ENCODE measurements around the gene BPIFB3.

Gene BPIFB3

GRCh38 chr20:33022289-33022688 is 31.4 kb upstream of the BPIFB3 start:
- no peak overlapping the region for H3K4me3 Mint-ChIP-seq
- H3K4me1 Mint-ChIP-seq, result no peaks in the 10 kb centered on the region
- H3K9me3 Mint-ChIP-seq, result no peaks in the 10 kb centered on the region
- CTCF ChIA-PET, result no interaction called here
- H3K27me3 Mint-ChIP-seq, result no peaks in the 10 kb centered on the region
- DNase-seq, result no peak
- H3K27ac Mint-ChIP-seq, result no peak overlapping the region
- H3K36me3 Mint-ChIP-seq, result no peaks in the 10 kb centered on the region

- Mint-ChIP-seq H3K36me3 (no peaks in the 10 kb centered on the region), H3K4me3 (no peak overlapping the region), H3K4me1 (no peaks in the 10 kb centered on the region), H3K27ac (no peak overlapping the region), H3K27me3 (no peaks in the 10 kb centered on the region), H3K9me3 (no peaks in the 10 kb centered on the region)
- no peak for DNase-seq
- CTCF ChIA-PET, result no interaction called here
Measured at GRCh38 chr20:33022694-33023438, 30.8 kb upstream of the BPIFB3 start.

GRCh38 chr20:33023439-33024242 is 30.1 kb upstream of the BPIFB3 start:
- no peaks in the 10 kb centered on the region for H3K9me3 Mint-ChIP-seq
- H3K4me3 Mint-ChIP-seq, result no peak overlapping the region
- no peak overlapping the region for H3K27ac Mint-ChIP-seq
- H3K27me3 Mint-ChIP-seq, result no peaks in the 10 kb centered on the region
- no peaks in the 10 kb centered on the region for H3K36me3 Mint-ChIP-seq
- no peaks in the 10 kb centered on the region for H3K4me1 Mint-ChIP-seq
- no peak for DNase-seq
- CTCF ChIA-PET, result no interaction called here

- DNase-seq, result no peak
- H3K36me3 Mint-ChIP-seq, result no peaks in the 10 kb centered on the region
- H3K9me3 Mint-ChIP-seq, result no peaks in the 10 kb centered on the region
- CTCF ChIA-PET, result no interaction called here
- no peak overlapping the region for H3K27ac Mint-ChIP-seq
- no peaks in the 10 kb centered on the region for H3K4me1 Mint-ChIP-seq
- no peak overlapping the region for H3K4me3 Mint-ChIP-seq
- H3K27me3 Mint-ChIP-seq, result no peaks in the 10 kb centered on the region
Measured at GRCh38 chr20:33024243-33024560, 29.5 kb upstream of the BPIFB3 start.

- H3K9me3 Mint-ChIP-seq, result no peaks in the 10 kb centered on the region
- H3K27me3 Mint-ChIP-seq, result no peaks in the 10 kb centered on the region
- no peak overlapping the region for H3K27ac Mint-ChIP-seq
- H3K36me3 Mint-ChIP-seq, result no peaks in the 10 kb centered on the region
- DNase-seq, result no peak
- CTCF ChIA-PET, result no interaction called here
- no peak overlapping the region for H3K4me3 Mint-ChIP-seq
- no peaks in the 10 kb centered on the region for H3K4me1 Mint-ChIP-seq
Measured at GRCh38 chr20:33024609-33025317, 28.9 kb upstream of the BPIFB3 start.

- H3K4me3 Mint-ChIP-seq, result no peak overlapping the region
- H3K36me3 Mint-ChIP-seq, result no peaks in the 10 kb centered on the region
- H3K27me3 Mint-ChIP-seq, result no peaks in the 10 kb centered on the region
- no peak for DNase-seq
- no peaks in the 10 kb centered on the region for H3K4me1 Mint-ChIP-seq
- CTCF ChIA-PET, result no interaction called here
- no peaks in the 10 kb centered on the region for H3K9me3 Mint-ChIP-seq
- no peak overlapping the region for H3K27ac Mint-ChIP-seq
Measured at GRCh38 chr20:33025318-33025876, 28.3 kb upstream of the BPIFB3 start.

- no peaks in the 10 kb centered on the region for H3K9me3 Mint-ChIP-seq
Measured at GRCh38 chr20:33026072-33026778, 27.5 kb upstream of the BPIFB3 start.

GRCh38 chr20:33026779-33027759 is 26.6 kb upstream of the BPIFB3 start:
- H3K27me3 Mint-ChIP-seq, result no peaks in the 10 kb centered on the region
- no peak overlapping the region for H3K4me3 Mint-ChIP-seq
- no peaks in the 10 kb centered on the region for H3K4me1 Mint-ChIP-seq
- H3K27ac Mint-ChIP-seq, result no peak overlapping the region
- DNase-seq, result no peak
- CTCF ChIA-PET, result no interaction called here
- H3K36me3 Mint-ChIP-seq, result no peaks in the 10 kb centered on the region
- H3K9me3 Mint-ChIP-seq, result no peaks in the 10 kb centered on the region

More at GRCh38 chr20:33026072-33026778, 27.5 kb upstream of the BPIFB3 start:
- H3K27ac Mint-ChIP-seq, result no peak overlapping the region
- no peaks in the 10 kb centered on the region for H3K36me3 Mint-ChIP-seq
- no peak for DNase-seq
- H3K4me1 Mint-ChIP-seq, result no peaks in the 10 kb centered on the region
- H3K27me3 Mint-ChIP-seq, result no peaks in the 10 kb centered on the region
- H3K4me3 Mint-ChIP-seq, result no peak overlapping the region
- CTCF ChIA-PET, result no interaction called here

- no peak overlapping the region for H3K27ac Mint-ChIP-seq
- H3K9me3 Mint-ChIP-seq, result no peaks in the 10 kb centered on the region
- peaks cover 7% of the 10 kb centered on the region for H3K27me3 Mint-ChIP-seq
- no peaks in the 10 kb centered on the region for H3K36me3 Mint-ChIP-seq
- DNase-seq, result no peak
- no peak overlapping the region for H3K4me3 Mint-ChIP-seq
- CTCF ChIA-PET, result interaction anchor here (0.6 kb wide), 1 partner anchor 71 kb away, joined by 3 read pairs; no protein-coding TSS in a partner anchor
- H3K4me1 Mint-ChIP-seq, result no peaks in the 10 kb centered on the region
Measured at GRCh38 chr20:33027769-33028751, 25.6 kb upstream of the BPIFB3 start.

- H3K27me3 Mint-ChIP-seq, result peaks cover 7% of the 10 kb centered on the region
- no peaks in the 10 kb centered on the region for H3K9me3 Mint-ChIP-seq
- no peak overlapping the region for H3K27ac Mint-ChIP-seq
- H3K36me3 Mint-ChIP-seq, result no peaks in the 10 kb centered on the region
- H3K4me1 Mint-ChIP-seq, result no peaks in the 10 kb centered on the region
- DNase-seq, result no peak
- H3K4me3 Mint-ChIP-seq, result no peak overlapping the region
- CTCF ChIA-PET, result no interaction called here
Measured at GRCh38 chr20:33028875-33029274, 24.8 kb upstream of the BPIFB3 start.

- H3K27me3 Mint-ChIP-seq, result peaks cover 7% of the 10 kb centered on the region
- H3K4me1 Mint-ChIP-seq, result no peaks in the 10 kb centered on the region
- H3K4me3 Mint-ChIP-seq, result no peak overlapping the region
- H3K27ac Mint-ChIP-seq, result no peak overlapping the region
- no peaks in the 10 kb centered on the region for H3K36me3 Mint-ChIP-seq
- H3K9me3 Mint-ChIP-seq, result no peaks in the 10 kb centered on the region
- CTCF ChIA-PET, result no interaction called here
- DNase-seq, result no peak
Measured at GRCh38 chr20:33030076-33030475, 23.6 kb upstream of the BPIFB3 start.

GRCh38 chr20:33030569-33030968 is 23.1 kb upstream of the BPIFB3 start:
- no peak overlapping the region for H3K27ac Mint-ChIP-seq
- DNase-seq, result no peak
- CTCF ChIA-PET, result no interaction called here
- no peak overlapping the region for H3K4me3 Mint-ChIP-seq
- H3K36me3 Mint-ChIP-seq, result no peaks in the 10 kb centered on the region
- peaks cover 7% of the 10 kb centered on the region for H3K27me3 Mint-ChIP-seq
- no peaks in the 10 kb centered on the region for H3K4me1 Mint-ChIP-seq
- no peaks in the 10 kb centered on the region for H3K9me3 Mint-ChIP-seq
